HepG2 (cell line): Measurements from ENCODE around the gene DLG2. TPM values are rescaled to one million over a fixed set of nuclear protein-coding genes. Genes with fewer than 3 reads are reported as not detected.
"Not testable (repeated sequence)": the region's sequence is repeated elsewhere in the genome, so short reads cannot be mapped to it uniquely, and the experiment has no call there.

Source experiments
- ATAC-seq: fragments of 200-7000 bp; cut with Tn5 transposase; 3 replicates; pipeline ENCODE4 v1.9.1; 2020; ENCODE audit warnings: mild to moderate bottlenecking, moderate library complexity
- BruUV-seq: library from RNA; stranded (reverse); fragments of 400-500 nt; replicated peaks from 2 replicates; lab custom pipeline; 2021; lab: Mats Ljungman, UMichigan
- CTCF ChIA-PET: fragments of 300-600 bp; formaldehyde crosslinking; extraction: SDS; loops from one replicate; lab custom pipeline; 2021; ENCODE audit warnings: low total read pairs, inconsistent platforms, low intra/inter-chr PET ratio; lab: Yijun Ruan, JAX
- POLR2A ChIA-PET: fragments of 350-600 bp; sonication (Branson Sonifier 250); formaldehyde crosslinking; loops from one replicate; lab custom pipeline; 2020; ENCODE audit warnings: antibody characterized with exemption, inconsistent platforms; lab: Yijun Ruan, JAX
- DNase-seq: peaks from one replicate; pipeline ENCODE4 v3.0.0-alpha.2; 2015; ENCODE audit warnings: low spot score
- FAIRE-seq: peaks from 3 replicates; lab custom pipeline; 2011; peaks lifted over from hg19 to GRCh38; lab: Jason Lieb, UNC
- H2AFZ ChIP-seq: one replicate; pipeline ENCODE4 v1.6.1; 2011; ENCODE audit warnings: low read length, inconsistent platforms
- H3K27ac ChIP-seq: fragments of 300-600 bp; 3 replicates; pipeline ENCODE4 v1.8.0; 2011; ENCODE audit warnings: mixed run types, mild to moderate bottlenecking, mixed read lengths, low read length, inconsistent platforms; ENCODE audit not compliant: insufficient read depth; ENCODE audit errors: extremely low read length
- H3K27me3 ChIP-seq, 2 experiments: fragments of 200-600 bp in 1 of 2; 2 replicates in 1 of 2; 3 replicates in 1 of 2; pipeline versions ENCODE4 v1.6.0 to v1.8.0; 2011; ENCODE audit warnings: low read length in 2 of 2, mild to moderate bottlenecking in 2 of 2, moderate library complexity in 2 of 2, inconsistent platforms in 1 of 2; ENCODE audit not compliant: insufficient read depth in 2 of 2, control insufficient read depth in 1 of 2
- H3K36me3 ChIP-seq, 2 experiments: fragments of 200-600 bp in 1 of 2; replicated peaks in 1 of 2; 2 replicates in 1 of 2; 3 replicates in 1 of 2; pipeline versions ENCODE4 v1.5.1 to v1.8.0; 2011; ENCODE audit warnings: low read length in 2 of 2, inconsistent platforms in 1 of 2; ENCODE audit not compliant: insufficient read depth in 2 of 2, control insufficient read depth in 1 of 2
- H3K4me1 ChIP-seq: 2 replicates; pipeline ENCODE4 v1.5.1; 2012; ENCODE audit warnings: low read length, inconsistent platforms; ENCODE audit not compliant: insufficient read depth
- H3K4me2 ChIP-seq: 2 replicates; pipeline ENCODE4 v1.6.0; 2011; ENCODE audit warnings: low read depth, low read length, inconsistent platforms
- H3K4me3 ChIP-seq, 3 experiments: fragments of 200-600 bp in 1 of 3; sonication (generic), shearing (Covaris generic) in 1 of 3; replicated peaks in 1 of 3; 2 replicates each; pipeline ENCODE4 v1.5.1; 2011 to 2016; ENCODE audit warnings: low read length in 3 of 3, inconsistent platforms in 2 of 3, low read depth in 2 of 3, mild to moderate bottlenecking in 2 of 3, control low read depth in 1 of 3, mixed read lengths in 1 of 3; ENCODE audit not compliant: insufficient read depth in 1 of 3
- H3K79me2 ChIP-seq: one replicate; pipeline ENCODE4 v1.6.1; 2011; ENCODE audit warnings: low read length, inconsistent platforms; ENCODE audit not compliant: insufficient read depth
- H3K9ac ChIP-seq: 2 replicates; pipeline ENCODE4 v1.6.0; 2011; ENCODE audit warnings: mild to moderate bottlenecking, low read depth, low read length, inconsistent platforms; ENCODE audit not compliant: insufficient read depth
- H3K9me3 ChIP-seq: 2 replicates; pipeline ENCODE4 v1.5.1; 2012; ENCODE audit warnings: mild to moderate bottlenecking, low read length
- H4K20me1 ChIP-seq: 2 replicates; pipeline ENCODE4 v1.6.0; 2011; ENCODE audit warnings: inconsistent platforms, mild to moderate bottlenecking, low read length, moderate library complexity; ENCODE audit not compliant: insufficient read depth
- HNF4A ChIP-seq: sonication (generic); formaldehyde crosslinking; IDR thresholded peaks from 2 replicates; pipeline ENCODE4 v1.4.0; 2020; ENCODE audit warnings: missing genetic modification reagents
- MAFF ChIP-seq: IDR thresholded peaks from 2 replicates; pipeline ENCODE4 v1.6.1; 2011; ENCODE audit warnings: low read depth, low read length, improper control_type of control experiment
- MAFK ChIP-seq, 2 experiments: IDR thresholded peaks in 1 of 2; conservative IDR thresholded peaks in 1 of 2; 2 replicates each; pipeline ENCODE4 v1.6.1; 2011; ENCODE audit warnings: improper control_type of control experiment in 2 of 2, low read length in 2 of 2
- TBX3 ChIP-seq: fragments of 450-650 bp; IDR thresholded peaks from 2 replicates; pipeline ENCODE4 v1.6.1; 2017; ENCODE audit warnings: antibody characterized with exemption, mild to moderate bottlenecking, inconsistent platforms, borderline replicate concordance
- ZNF274 ChIP-seq: sonication (generic); formaldehyde crosslinking; IDR thresholded peaks from 2 replicates; pipeline ENCODE4 v1.5.1; 2020; ENCODE audit warnings: mild to moderate bottlenecking, missing genetic modification reagents
- ZNF362 ChIP-seq: sonication (generic); formaldehyde crosslinking; IDR thresholded peaks from 2 replicates; pipeline ENCODE4 v1.4.0; 2020; ENCODE audit warnings: missing genetic modification reagents, mild to moderate bottlenecking, borderline replicate concordance
- ZNF431 ChIP-seq: sonication (generic); formaldehyde crosslinking; IDR thresholded peaks from 2 replicates; pipeline ENCODE4 v1.9.0; 2022; ENCODE audit warnings: missing genetic modification reagents, low read depth, mild to moderate bottlenecking, borderline replicate concordance
- ZNF644 ChIP-seq: IDR thresholded peaks from 2 replicates; pipeline ENCODE4 v1.6.1; 2016; ENCODE audit warnings: low read depth
- WGBS: methylation state at CpG from one replicate; pipeline ENCODE4 v1.1.6; 2017; ENCODE audit warnings: low lambda C conversion rate; 5-methylcytosine and 5-hydroxymethylcytosine counted together
- in situ Hi-C: cut with HindIII; loops from 2 replicates; pipeline ENCODE4 v1.10.0; 2017; ENCODE audit warnings: low pct_unique_long_range_greater_than_20kb; ENCODE audit not compliant: extremely low pct_ligation_motif_present
- intact Hi-C: fragments of 100-400 bp; cut with micrococcal nuclease; formaldehyde crosslinking; loops from one replicate; pipeline ENCODE4 v1.10.0; 2022; ENCODE audit not compliant: unreplicated experiment
- polyA plus RNA-seq, 8 experiments: library from polyadenylated mRNA; depleted of rRNA in 3 of 8; stranded (reverse) in 7 of 8; unstranded in 1 of 8; fragments of >200 nt; fragmentation: Illumina TruSeq in 4 of 8; extraction: Trizol in 4 of 8; gene quantifications; 2 replicates each; pipeline versions ENCODE4 v1.2.1 to v1.2.3, GENCODE V29; 2011 to 2016; ENCODE audit warnings: low read depth in 4 of 8, missing spikeins in 1 of 8, mixed read lengths in 1 of 8; ENCODE audit not compliant: insufficient read depth in 1 of 8
- total RNA-seq, 5 experiments: library from RNA; depleted of rRNA; stranded (reverse); fragments of >200 nt; fragmentation: Illumina TruSeq; extraction: Trizol; gene quantifications; 2 replicates each; pipeline ENCODE4 v1.2.3, GENCODE V29; 2016; ENCODE audit warnings: low read depth in 1 of 5

DLG2 gene
- total and polyA plus RNA-seq, 2 of the 13 experiments (the other 11 are each of a cell fraction or from before 2014, with no cell fraction given) = 0.46 to 1.0 TPM

GRCh38 chr11:85670949-85671663, 44.0 kb upstream of the DLG2 start:
- TF ChIP-seq ZNF644 (CRISPR knock-in tag) = peak; percentile 34; the same call in 1 of the 2 replicates
- TF ChIP-seq HNF4A (CRISPR knock-in tag) = peak; percentile 69
- peak; percentile 82; the same call in 1 of the 2 replicates for TF ChIP-seq ZNF431 (CRISPR knock-in tag)
- H3K36me3 ChIP-seq, H3K4me3 ChIP-seq, POLR2A ChIA-PET, H4K20me1 ChIP-seq, FAIRE-seq, H3K79me2 ChIP-seq, in situ Hi-C loops, H2AFZ ChIP-seq, H3K4me2 ChIP-seq, H3K9ac ChIP-seq, intact Hi-C loops, H3K27ac ChIP-seq, H3K9me3 ChIP-seq, CTCF ChIA-PET, BruUV-seq, H3K27me3 ChIP-seq: not testable (repeated sequence)
- peak; percentile 24 for DNase-seq
- peak; percentile 39; the same call in 1 of the 3 replicates for ATAC-seq
- H3K4me1 ChIP-seq = peaks cover 19% of the 10 kb centered on the region

GRCh38 chr11:85668157-85668556, 41.0 kb upstream of the DLG2 start:
- CTCF ChIA-PET = no interaction called here
- Histone ChIP-seq H3K9me3 (no peaks in the 10 kb centered on the region), H3K9ac (no peak overlapping the region), H3K36me3 (no peaks in the 10 kb centered on the region), H3K4me3 (no peak overlapping the region), H3K27ac (no peak overlapping the region), H3K4me1 (peaks cover 29% of the 10 kb centered on the region), H4K20me1 (peaks cover 9% of the 10 kb centered on the region), H3K27me3 (no peaks in the 10 kb centered on the region; a peak in 1 of 5 replicates), H3K79me2 (peaks cover 14% of the 10 kb centered on the region), H2AFZ (no peak overlapping the region), H3K4me2 (no peak overlapping the region)
- intact Hi-C loops = no loop called here
- ATAC-seq (no peak), FAIRE-seq (no peak), DNase-seq (no peak)
- TF ChIP-seq TBX3 (no peak), ZNF274 (CRISPR knock-in tag) (no peak), MAFK (conservative IDR thresholded peaks at IDR 0.05 in 1 of 2, IDR thresholded peaks at IDR 0.05 in 1 of 2; ENCODE audit: low read length in 2 of 2) (peak; percentile 23 to 56; a peak in 2 of 4 replicates), ZNF362 (no peak), MAFF (peak; percentile 60; the same call in 1 of the 2 replicates)
- no TSS peak for BruUV-seq
- in situ Hi-C loops = no loop called here
- WGBS = 80% methylated on average over 1 of the region's 1 CpG
- POLR2A ChIA-PET = interaction anchor here (0.6 kb wide), 1 partner anchor 373 kb away, joined by 3 read pairs; no protein-coding TSS in a partner anchor
